ENCODE data around the gene MN1. TPM values are rescaled to one million over a fixed set of nuclear protein-coding genes. Genes with fewer than 3 reads are reported as not detected.

The MN1 gene
- total and polyA plus RNA-seq, 2 experiments from 2014 or later: 7.8 to 45.8 TPM

DNA sequence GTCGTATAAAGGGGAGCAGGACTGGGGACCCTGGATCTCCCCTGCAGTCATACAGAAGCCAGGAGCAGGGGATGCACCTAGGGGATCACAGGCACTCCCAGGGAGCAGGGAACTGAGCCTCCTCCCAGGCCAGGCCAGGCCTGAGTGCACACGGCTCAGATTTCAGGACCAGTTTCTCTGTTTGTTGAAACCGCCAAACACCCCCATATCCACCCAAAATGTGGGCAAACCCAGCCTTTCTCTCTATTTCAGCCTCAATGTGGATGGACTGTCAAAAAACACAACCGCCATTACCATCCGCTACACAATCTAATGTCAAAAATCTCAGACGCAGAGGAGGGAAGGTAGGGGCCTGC is 17.5 kb downstream of the MN1 start:
- H3K4me1 ChIP-seq (ENCODE audit: low read depth): peaks cover 43% of the 10 kb centered on the region
- no peaks in the 10 kb centered on the region for H3K9me3 ChIP-seq (ENCODE audit: low read depth)
- TF ChIP-seq, protein P1, sequence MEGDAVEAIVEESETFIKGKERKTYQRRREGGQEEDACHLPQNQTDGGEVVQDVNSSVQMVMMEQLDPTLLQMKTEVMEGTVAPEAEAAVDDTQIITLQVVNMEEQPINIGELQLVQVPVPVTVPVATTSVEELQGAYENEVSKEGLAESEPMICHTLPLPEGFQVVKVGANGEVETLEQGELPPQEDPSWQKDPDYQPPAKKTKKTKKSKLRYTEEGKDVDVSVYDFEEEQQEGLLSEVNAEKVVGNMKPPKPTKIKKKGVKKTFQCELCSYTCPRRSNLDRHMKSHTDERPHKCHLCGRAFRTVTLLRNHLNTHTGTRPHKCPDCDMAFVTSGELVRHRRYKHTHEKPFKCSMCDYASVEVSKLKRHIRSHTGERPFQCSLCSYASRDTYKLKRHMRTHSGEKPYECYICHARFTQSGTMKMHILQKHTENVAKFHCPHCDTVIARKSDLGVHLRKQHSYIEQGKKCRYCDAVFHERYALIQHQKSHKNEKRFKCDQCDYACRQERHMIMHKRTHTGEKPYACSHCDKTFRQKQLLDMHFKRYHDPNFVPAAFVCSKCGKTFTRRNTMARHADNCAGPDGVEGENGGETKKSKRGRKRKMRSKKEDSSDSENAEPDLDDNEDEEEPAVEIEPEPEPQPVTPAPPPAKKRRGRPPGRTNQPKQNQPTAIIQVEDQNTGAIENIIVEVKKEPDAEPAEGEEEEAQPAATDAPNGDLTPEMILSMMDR (IDR thresholded peaks at IDR 0.05; ENCODE audit: low read depth, low read length): no peak
- H3K27ac ChIP-seq: peak overlapping the region; percentile 55
- no peaks in the 10 kb centered on the region for H3K36me3 ChIP-seq
- no peak overlapping the region for H3K4me3 ChIP-seq
- H3K27me3 ChIP-seq: no peaks in the 10 kb centered on the region
- no peak for DNase-seq (ENCODE audit: low read depth in 1 of 2, low spot score in 1 of 2)

DNA sequence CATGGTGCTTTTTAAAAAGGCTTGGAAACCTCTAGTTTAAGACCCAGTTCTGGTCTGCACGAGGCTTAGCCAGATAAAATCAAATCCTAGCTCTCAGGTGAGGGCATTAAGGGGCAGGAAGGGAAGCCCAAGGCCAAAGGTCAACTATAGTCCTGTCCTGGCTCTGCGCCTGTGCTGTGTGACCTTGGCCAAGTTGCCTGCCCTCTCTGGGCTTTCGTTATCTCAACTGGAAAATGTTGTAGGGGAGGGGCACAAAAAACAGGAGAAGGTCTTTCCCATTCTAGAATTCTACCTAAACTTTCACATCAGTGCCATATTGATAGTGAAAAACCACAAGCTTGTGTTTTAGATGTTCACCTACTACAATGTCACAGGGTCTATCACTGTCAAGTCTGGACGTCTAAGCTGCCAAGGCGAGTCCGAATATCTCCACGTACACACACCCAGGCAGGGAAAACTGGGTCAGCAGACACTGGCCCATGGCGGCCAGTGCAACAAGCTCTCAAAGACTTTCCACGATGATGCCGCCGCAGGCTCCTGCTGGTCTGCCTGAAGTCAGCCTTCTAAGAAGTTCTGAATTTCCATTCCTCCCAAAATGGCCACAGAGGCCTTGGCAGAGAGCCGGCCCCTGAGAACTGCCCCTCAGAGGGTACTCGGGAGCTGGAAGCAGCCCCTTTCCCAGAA is 18.0 kb downstream of the MN1 start:
- H3K4me1 ChIP-seq (ENCODE audit: low read depth): peaks cover 38% of the 10 kb centered on the region
- TF ChIP-seq, protein P1 (IDR thresholded peaks at IDR 0.05; ENCODE audit: low read depth, low read length): no peak

DNA sequence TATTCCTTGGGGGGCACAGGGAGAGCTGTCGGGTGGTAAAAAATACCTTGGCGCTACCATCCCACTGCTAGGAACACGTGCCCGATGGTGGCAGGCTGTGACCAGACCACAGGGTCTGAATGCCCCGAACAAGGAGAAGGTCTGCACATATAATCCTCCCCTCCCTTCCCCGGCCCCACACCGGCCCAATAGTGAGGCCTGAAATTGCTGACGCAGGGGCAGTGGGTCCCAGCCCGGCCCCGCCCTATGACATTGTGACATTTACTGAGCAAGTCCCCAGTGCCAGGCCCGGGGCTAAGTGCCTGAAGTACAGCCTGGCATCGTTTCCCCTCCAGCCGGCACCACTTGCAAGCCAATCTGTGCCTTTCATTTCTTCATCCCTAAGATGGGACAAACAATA is 19.5 kb downstream of the MN1 start:
- no peak overlapping the region for H3K4me3 ChIP-seq
- DNase-seq (ENCODE audit: low read depth in 1 of 2, low spot score in 1 of 2): no peak
- no peaks in the 10 kb centered on the region for H3K27me3 ChIP-seq
- H3K27ac ChIP-seq: no peak overlapping the region
- no peaks in the 10 kb centered on the region for H3K36me3 ChIP-seq
- H3K4me1 ChIP-seq (ENCODE audit: low read depth): peaks cover 30% of the 10 kb centered on the region
- TF ChIP-seq, protein P1 (IDR thresholded peaks at IDR 0.05; ENCODE audit: low read depth, low read length): no peak
- H3K9me3 ChIP-seq (ENCODE audit: low read depth): no peaks in the 10 kb centered on the region

More for the DNA sequence above, 18.0 kb downstream of the MN1 start:
- Histone ChIP-seq H3K27ac (peak overlapping the region; percentile 55), H3K4me3 (no peak overlapping the region), H3K27me3 (no peaks in the 10 kb centered on the region), H3K36me3 (no peaks in the 10 kb centered on the region), H3K9me3 (ENCODE audit: low read depth) (no peaks in the 10 kb centered on the region)
- DNase-seq (ENCODE audit: low read depth in 1 of 2, low spot score in 1 of 2): no peak

DNA sequence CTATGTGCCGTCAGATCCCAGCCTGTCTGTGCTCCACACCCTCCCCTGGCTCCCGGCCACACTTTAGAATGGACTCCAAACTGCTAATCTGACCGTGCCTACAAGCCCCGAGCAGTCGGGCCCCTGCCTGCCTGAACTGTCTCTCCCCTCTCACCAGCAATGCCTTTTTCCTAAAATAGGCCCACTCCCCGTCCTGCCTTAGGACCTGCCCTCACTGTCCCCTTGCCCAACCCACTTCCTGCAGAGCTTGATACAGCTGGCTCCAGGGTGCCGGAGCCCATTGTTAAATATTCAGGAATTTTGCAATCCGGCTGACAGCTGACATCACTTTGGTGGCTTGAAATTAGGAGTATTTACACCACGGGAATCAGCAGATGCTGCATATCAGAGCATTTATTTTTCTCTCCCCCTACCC is 21.4 kb downstream of the MN1 start:
- TF ChIP-seq, protein P1 (IDR thresholded peaks at IDR 0.05; ENCODE audit: low read depth, low read length): no peak
- DNase-seq (ENCODE audit: low read depth in 1 of 2, low spot score in 1 of 2): peak; percentile 42 to 76

DNA sequence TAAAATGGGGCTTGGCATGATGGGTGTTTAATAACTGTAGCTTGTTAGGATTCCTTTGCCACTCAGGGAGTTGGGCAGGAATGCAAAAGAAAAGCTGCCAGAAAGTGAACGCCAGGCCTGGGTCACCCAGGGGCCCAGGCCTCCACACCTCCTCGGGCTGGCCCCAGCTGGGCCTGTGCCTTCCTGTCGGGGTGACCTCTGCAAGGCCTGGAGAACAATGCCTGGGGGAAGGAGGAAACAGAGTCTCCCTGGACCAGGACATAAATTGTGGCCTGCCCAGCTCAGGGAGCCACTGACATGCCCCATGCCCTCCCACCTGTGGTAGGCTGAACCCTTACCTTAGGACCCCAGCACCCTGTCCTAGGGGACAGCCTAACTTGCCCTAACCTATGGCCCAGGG is 21.9 kb downstream of the MN1 start:
- DNase-seq (ENCODE audit: low read depth in 1 of 2, low spot score in 1 of 2): no peak
- Histone ChIP-seq H3K36me3 (no peaks in the 10 kb centered on the region), H3K9me3 (ENCODE audit: low read depth) (no peaks in the 10 kb centered on the region), H3K4me3 (no peak overlapping the region), H3K27me3 (no peaks in the 10 kb centered on the region), H3K4me1 (ENCODE audit: low read depth) (peaks cover 31% of the 10 kb centered on the region), H3K27ac (peak overlapping the region; percentile 78)
- TF ChIP-seq, protein P1 (IDR thresholded peaks at IDR 0.05; ENCODE audit: low read depth, low read length): no peak

More for the DNA sequence above, 21.4 kb downstream of the MN1 start:
- peak overlapping the region; percentile 78 for H3K27ac ChIP-seq
- H3K9me3 ChIP-seq (ENCODE audit: low read depth): no peaks in the 10 kb centered on the region
- no peaks in the 10 kb centered on the region for H3K27me3 ChIP-seq
- H3K36me3 ChIP-seq: no peaks in the 10 kb centered on the region
- H3K4me3 ChIP-seq: no peak overlapping the region
- H3K4me1 ChIP-seq (ENCODE audit: low read depth): peaks cover 34% of the 10 kb centered on the region
